22Rv1 (cell line): ENCODE results near the gene SELENOM.

ENCODE experiments used
- ZFX ChIP-seq: fragments of 450-650 bp; IDR thresholded peaks from 2 replicates; pipeline ENCODE4 v1.6.1; 2017; ENCODE audit warnings: antibody characterized with exemption, borderline replicate concordance
- TF ChIP-seq, protein P1 (sequence below): fragments of 450-650 bp; IDR thresholded peaks from 2 replicates; pipeline ENCODE4 v1.5.1; 2017; ENCODE audit warnings: mild to moderate bottlenecking

DNA sequence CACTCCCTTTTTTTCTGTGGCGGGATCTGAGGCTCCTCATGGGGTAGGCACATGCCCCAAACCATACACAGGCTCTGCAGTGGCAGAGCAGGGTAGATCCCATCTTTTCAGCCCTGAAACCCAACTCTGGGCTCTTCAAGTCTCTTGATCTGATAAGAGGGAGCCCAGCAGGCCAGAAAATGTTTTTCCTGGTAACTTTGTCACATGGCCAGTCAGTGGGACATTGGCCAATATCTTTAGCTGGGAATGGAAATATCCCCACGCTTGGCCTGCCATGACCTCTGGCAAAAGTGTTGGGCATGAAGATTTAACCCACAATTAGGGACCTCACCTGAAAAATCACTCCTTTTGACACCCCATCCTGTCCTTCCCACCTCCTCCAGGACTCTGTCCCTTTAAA lies 23.5 kb upstream of the SELENOM start:
- TF ChIP-seq, protein P1, sequence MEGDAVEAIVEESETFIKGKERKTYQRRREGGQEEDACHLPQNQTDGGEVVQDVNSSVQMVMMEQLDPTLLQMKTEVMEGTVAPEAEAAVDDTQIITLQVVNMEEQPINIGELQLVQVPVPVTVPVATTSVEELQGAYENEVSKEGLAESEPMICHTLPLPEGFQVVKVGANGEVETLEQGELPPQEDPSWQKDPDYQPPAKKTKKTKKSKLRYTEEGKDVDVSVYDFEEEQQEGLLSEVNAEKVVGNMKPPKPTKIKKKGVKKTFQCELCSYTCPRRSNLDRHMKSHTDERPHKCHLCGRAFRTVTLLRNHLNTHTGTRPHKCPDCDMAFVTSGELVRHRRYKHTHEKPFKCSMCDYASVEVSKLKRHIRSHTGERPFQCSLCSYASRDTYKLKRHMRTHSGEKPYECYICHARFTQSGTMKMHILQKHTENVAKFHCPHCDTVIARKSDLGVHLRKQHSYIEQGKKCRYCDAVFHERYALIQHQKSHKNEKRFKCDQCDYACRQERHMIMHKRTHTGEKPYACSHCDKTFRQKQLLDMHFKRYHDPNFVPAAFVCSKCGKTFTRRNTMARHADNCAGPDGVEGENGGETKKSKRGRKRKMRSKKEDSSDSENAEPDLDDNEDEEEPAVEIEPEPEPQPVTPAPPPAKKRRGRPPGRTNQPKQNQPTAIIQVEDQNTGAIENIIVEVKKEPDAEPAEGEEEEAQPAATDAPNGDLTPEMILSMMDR = no peak
- TF ChIP-seq ZFX = no peak
